SK-N-SH treated with all-trans-retinoic acid at 6 μM for 48 hours (cell line): Measurements from ENCODE around the gene TMEM94.

Experiments used
- ATAC-seq: fragments of 200-7000 bp; cut with Tn5 transposase; 3 replicates; pipeline ENCODE4 v1.9.1; 2020; ENCODE audit warnings: mild to moderate bottlenecking, moderate library complexity
- ARNTL ChIP-seq: fragments of 450-650 bp; formaldehyde crosslinking; IDR thresholded peaks from 2 replicates; pipeline ENCODE4 v1.5.0; 2020; ENCODE audit warnings: low read depth, mild to moderate bottlenecking, moderate library complexity, borderline replicate concordance
- BACH2 ChIP-seq: fragments of 250-450 bp; sonication (Bioruptor Pico); IDR thresholded peaks from 2 replicates; pipeline ENCODE4 v1.9.0; 2021; ENCODE audit warnings: mild to moderate bottlenecking, borderline replicate concordance
- CSDC2 ChIP-seq: fragments of 250-450 bp; sonication (Bioruptor Pico); IDR thresholded peaks from 2 replicates; pipeline ENCODE4 v1.5.0; 2020; ENCODE audit warnings: mild to moderate bottlenecking, moderate library complexity
- CSRNP3 ChIP-seq: fragments of 250-450 bp; sonication (Bioruptor Pico); IDR thresholded peaks from 2 replicates; pipeline ENCODE4 v1.5.1; 2021; ENCODE audit warnings: mild to moderate bottlenecking, moderate library complexity
- ESRRG ChIP-seq: fragments of 250-450 bp; sonication (Bioruptor Pico); IDR thresholded peaks from 2 replicates; pipeline ENCODE4 v1.6.1; 2021; ENCODE audit warnings: mild to moderate bottlenecking
- GLIS3 ChIP-seq: fragments of 250-450 bp; sonication (Bioruptor Pico); IDR thresholded peaks from 2 replicates; pipeline ENCODE4 v1.5.0; 2020; ENCODE audit warnings: mild to moderate bottlenecking, moderate library complexity
- ISL1 ChIP-seq: fragments of 250-450 bp; sonication (Bioruptor Pico); IDR thresholded peaks from 2 replicates; pipeline ENCODE4 v2.1.2; 2022; ENCODE audit warnings: mild to moderate bottlenecking, moderate library complexity
- OSR1 ChIP-seq: fragments of 250-450 bp; sonication (Bioruptor Pico); IDR thresholded peaks from 2 replicates; pipeline ENCODE4 v1.8.0; 2022; ENCODE audit warnings: moderate library complexity, mild to moderate bottlenecking, inconsistent platforms
- PATZ1 ChIP-seq: fragments of 250-450 bp; sonication (Bioruptor Pico); IDR thresholded peaks from 2 replicates; pipeline ENCODE4 v1.8.0; 2020; ENCODE audit warnings: mild to moderate bottlenecking, moderate library complexity, borderline replicate concordance
- PPARA ChIP-seq: fragments of 250-450 bp; sonication (Bioruptor Pico); IDR thresholded peaks from 2 replicates; pipeline ENCODE4 v1.5.0; 2020; ENCODE audit warnings: mild to moderate bottlenecking, borderline replicate concordance
- RARB ChIP-seq: fragments of 250-450 bp; sonication (Bioruptor Pico); IDR thresholded peaks from 2 replicates; pipeline ENCODE4 v1.8.0; 2021; ENCODE audit warnings: mild to moderate bottlenecking, moderate library complexity
- SNAI2 ChIP-seq: fragments of 250-450 bp; sonication (Bioruptor Pico); IDR thresholded peaks from 2 replicates; pipeline ENCODE4 v1.5.0; 2020; ENCODE audit warnings: mild to moderate bottlenecking, moderate library complexity
- TCF4 ChIP-seq: fragments of 250-450 bp; sonication (Bioruptor Pico); IDR thresholded peaks from 2 replicates; pipeline ENCODE4 v1.8.0; 2021; ENCODE audit warnings: mild to moderate bottlenecking, moderate library complexity, borderline replicate concordance
- TOX ChIP-seq: fragments of 250-450 bp; sonication (Bioruptor Pico); IDR thresholded peaks from 2 replicates; pipeline ENCODE4 v1.8.0; 2021; ENCODE audit warnings: mild to moderate bottlenecking, moderate library complexity, borderline replicate concordance
- ZC3H10 ChIP-seq: fragments of 250-450 bp; sonication (Bioruptor Pico); IDR thresholded peaks from 2 replicates; pipeline ENCODE4 v1.5.1; 2021; ENCODE audit warnings: mild to moderate bottlenecking, moderate library complexity
- ZFP3 ChIP-seq: fragments of 250-450 bp; sonication (Bioruptor Pico); IDR thresholded peaks from 2 replicates; pipeline ENCODE4 v1.5.0; 2020; ENCODE audit warnings: mild to moderate bottlenecking, moderate library complexity
- ZFP30 ChIP-seq: fragments of 450-650 bp; formaldehyde crosslinking; IDR thresholded peaks from 2 replicates; pipeline ENCODE4 v1.5.0; 2022; ENCODE audit warnings: mild to moderate bottlenecking, moderate library complexity
- ZNF565 ChIP-seq: fragments of 450-650 bp; formaldehyde crosslinking; conservative IDR thresholded peaks from 2 replicates; pipeline ENCODE4 v1.5.0; 2020; ENCODE audit warnings: low read depth, mild to moderate bottlenecking, moderate library complexity
- ZNF70 ChIP-seq: fragments of 450-650 bp; formaldehyde crosslinking; IDR thresholded peaks from 2 replicates; pipeline ENCODE4 v1.5.0; 2020; ENCODE audit warnings: mild to moderate bottlenecking, moderate library complexity
- ZNF8 ChIP-seq: fragments of 450-650 bp; formaldehyde crosslinking; IDR thresholded peaks from 2 replicates; pipeline ENCODE4 v1.5.0; 2020; ENCODE audit warnings: mild to moderate bottlenecking, moderate library complexity
- TF ChIP-seq, protein P1 (sequence below): fragments of 250-450 bp; sonication (Bioruptor Pico); IDR thresholded peaks from 2 replicates; pipeline ENCODE4 v1.5.0; 2020; ENCODE audit warnings: mild to moderate bottlenecking, moderate library complexity
- TF ChIP-seq, protein P2 (sequence below): fragments of 250-450 bp; sonication (Bioruptor Pico); IDR thresholded peaks from 2 replicates; pipeline ENCODE4 v1.8.0; 2021; ENCODE audit warnings: low read depth, mild to moderate bottlenecking, moderate library complexity, borderline replicate concordance
- TF ChIP-seq, protein P3 (sequence below): fragments of 250-450 bp; sonication (Bioruptor Pico); IDR thresholded peaks from 2 replicates; pipeline ENCODE4 v1.5.1; 2020; ENCODE audit warnings: low read depth, mild to moderate bottlenecking, moderate library complexity

The TMEM94 gene

DNA sequence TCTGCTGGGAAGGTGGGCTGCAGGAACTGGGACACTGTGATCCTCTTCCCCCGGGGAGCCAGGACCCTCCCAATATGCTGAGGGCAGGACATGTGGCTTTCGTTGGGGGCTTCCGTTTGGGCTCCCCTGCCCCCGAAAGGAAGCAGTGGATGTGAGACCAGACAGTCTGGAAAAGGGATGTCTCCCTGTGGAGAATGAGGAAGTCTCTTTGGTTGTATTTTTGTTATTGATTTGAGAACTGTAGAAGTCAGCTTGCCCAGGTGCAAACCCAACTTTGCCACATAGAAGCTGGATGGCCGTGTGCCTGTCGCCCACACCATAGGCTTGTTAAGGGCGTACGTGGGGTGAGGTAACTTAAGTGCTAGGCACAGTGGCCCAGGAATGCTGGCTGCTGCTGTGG, 87.8 kb downstream of the TMEM94 start:
- TF ChIP-seq ZNF70 (CRISPR knock-in tag) (no peak), ESRRG (CRISPR knock-in tag) (no peak), TCF4 (CRISPR knock-in tag) (no peak), GLIS3 (no peak), ZC3H10 (CRISPR knock-in tag) (no peak), CSDC2 (CRISPR knock-in tag) (no peak)
- TF ChIP-seq, protein P1, sequence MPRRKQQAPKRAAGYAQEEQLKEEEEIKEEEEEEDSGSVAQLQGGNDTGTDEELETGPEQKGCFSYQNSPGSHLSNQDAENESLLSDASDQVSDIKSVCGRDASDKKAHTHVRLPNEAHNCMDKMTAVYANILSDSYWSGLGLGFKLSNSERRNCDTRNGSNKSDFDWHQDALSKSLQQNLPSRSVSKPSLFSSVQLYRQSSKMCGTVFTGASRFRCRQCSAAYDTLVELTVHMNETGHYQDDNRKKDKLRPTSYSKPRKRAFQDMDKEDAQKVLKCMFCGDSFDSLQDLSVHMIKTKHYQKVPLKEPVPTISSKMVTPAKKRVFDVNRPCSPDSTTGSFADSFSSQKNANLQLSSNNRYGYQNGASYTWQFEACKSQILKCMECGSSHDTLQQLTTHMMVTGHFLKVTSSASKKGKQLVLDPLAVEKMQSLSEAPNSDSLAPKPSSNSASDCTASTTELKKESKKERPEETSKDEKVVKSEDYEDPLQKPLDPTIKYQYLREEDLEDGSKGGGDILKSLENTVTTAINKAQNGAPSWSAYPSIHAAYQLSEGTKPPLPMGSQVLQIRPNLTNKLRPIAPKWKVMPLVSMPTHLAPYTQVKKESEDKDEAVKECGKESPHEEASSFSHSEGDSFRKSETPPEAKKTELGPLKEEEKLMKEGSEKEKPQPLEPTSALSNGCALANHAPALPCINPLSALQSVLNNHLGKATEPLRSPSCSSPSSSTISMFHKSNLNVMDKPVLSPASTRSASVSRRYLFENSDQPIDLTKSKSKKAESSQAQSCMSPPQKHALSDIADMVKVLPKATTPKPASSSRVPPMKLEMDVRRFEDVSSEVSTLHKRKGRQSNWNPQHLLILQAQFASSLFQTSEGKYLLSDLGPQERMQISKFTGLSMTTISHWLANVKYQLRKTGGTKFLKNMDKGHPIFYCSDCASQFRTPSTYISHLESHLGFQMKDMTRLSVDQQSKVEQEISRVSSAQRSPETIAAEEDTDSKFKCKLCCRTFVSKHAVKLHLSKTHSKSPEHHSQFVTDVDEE (CRISPR knock-in tag) = no peak
- no peak for ATAC-seq

GRCh38 chr17:75546181-75546580, 89.7 kb downstream of the TMEM94 start:
- TF ChIP-seq RARB (CRISPR knock-in tag) (no peak), OSR1 (CRISPR knock-in tag) (no peak), SNAI2 (CRISPR knock-in tag) (no peak), BACH2 (CRISPR knock-in tag) (no peak), PATZ1 (CRISPR knock-in tag) (no peak), PPARA (CRISPR knock-in tag) (no peak)
- ATAC-seq = no peak

GRCh38 chr17:75547091-75547490, 90.7 kb downstream of the TMEM94 start:
- TF ChIP-seq ZNF565 (CRISPR knock-in tag) (no peak), ZFP3 (CRISPR knock-in tag) (no peak), CSDC2 (CRISPR knock-in tag) (no peak), TOX (no peak), PATZ1 (CRISPR knock-in tag) (no peak), ZFP30 (CRISPR knock-in tag) (no peak), CSRNP3 (no peak), ISL1 (CRISPR knock-in tag) (no peak), ZNF8 (CRISPR knock-in tag) (no peak), BACH2 (CRISPR knock-in tag) (no peak), ZC3H10 (CRISPR knock-in tag) (no peak), PPARA (CRISPR knock-in tag) (no peak), TCF4 (CRISPR knock-in tag) (no peak), ESRRG (CRISPR knock-in tag) (no peak), ARNTL (CRISPR knock-in tag) (no peak), GLIS3 (no peak)
- TF ChIP-seq, protein P2, sequence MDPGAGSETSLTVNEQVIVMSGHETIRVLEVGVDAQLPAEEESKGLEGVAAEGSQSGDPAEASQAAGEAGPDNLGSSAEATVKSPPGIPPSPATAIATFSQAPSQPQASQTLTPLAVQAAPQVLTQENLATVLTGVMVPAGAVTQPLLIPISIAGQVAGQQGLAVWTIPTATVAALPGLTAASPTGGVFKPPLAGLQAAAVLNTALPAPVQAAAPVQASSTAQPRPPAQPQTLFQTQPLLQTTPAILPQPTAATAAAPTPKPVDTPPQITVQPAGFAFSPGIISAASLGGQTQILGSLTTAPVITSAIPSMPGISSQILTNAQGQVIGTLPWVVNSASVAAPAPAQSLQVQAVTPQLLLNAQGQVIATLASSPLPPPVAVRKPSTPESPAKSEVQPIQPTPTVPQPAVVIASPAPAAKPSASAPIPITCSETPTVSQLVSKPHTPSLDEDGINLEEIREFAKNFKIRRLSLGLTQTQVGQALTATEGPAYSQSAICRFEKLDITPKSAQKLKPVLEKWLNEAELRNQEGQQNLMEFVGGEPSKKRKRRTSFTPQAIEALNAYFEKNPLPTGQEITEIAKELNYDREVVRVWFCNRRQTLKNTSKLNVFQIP (CRISPR knock-in tag) = no peak
- TF ChIP-seq, protein P3, sequence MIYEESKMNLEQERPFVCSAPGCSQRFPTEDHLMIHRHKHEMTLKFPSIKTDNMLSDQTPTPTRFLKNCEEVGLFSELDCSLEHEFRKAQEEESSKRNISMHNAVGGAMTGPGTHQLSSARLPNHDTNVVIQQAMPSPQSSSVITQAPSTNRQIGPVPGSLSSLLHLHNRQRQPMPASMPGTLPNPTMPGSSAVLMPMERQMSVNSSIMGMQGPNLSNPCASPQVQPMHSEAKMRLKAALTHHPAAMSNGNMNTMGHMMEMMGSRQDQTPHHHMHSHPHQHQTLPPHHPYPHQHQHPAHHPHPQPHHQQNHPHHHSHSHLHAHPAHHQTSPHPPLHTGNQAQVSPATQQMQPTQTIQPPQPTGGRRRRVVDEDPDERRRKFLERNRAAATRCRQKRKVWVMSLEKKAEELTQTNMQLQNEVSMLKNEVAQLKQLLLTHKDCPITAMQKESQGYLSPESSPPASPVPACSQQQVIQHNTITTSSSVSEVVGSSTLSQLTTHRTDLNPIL (CRISPR knock-in tag) = no peak
- TF ChIP-seq, protein P1 (CRISPR knock-in tag) = no peak
- ATAC-seq = no peak
